HCT116 (cell line): ENCODE results near the gene MPV17L2. TPM values are rescaled to one million over a fixed set of nuclear protein-coding genes. Genes with fewer than 3 reads are reported as not detected.

Source experiments
- ATAC-seq: fragments of 200-7000 bp; cut with Tn5 transposase; 2 replicates; pipeline ENCODE4 v1.9.1; 2020; ENCODE audit warnings: mild to moderate bottlenecking, moderate library complexity
- BruUV-seq: library from RNA; stranded (reverse); fragments of 400-500 nt; replicated peaks from 2 replicates; lab custom pipeline; 2021; lab: Mats Ljungman, UMichigan
- CTCF ChIA-PET: fragments of 300-600 bp; sonication (Branson Sonifier 250); formaldehyde crosslinking; loops from one replicate; lab custom pipeline; 2021; ENCODE audit warnings: antibody characterized with exemption; lab: Charles Lee
- POLR2A ChIA-PET: fragments of 300-600, 350-600 bp; sonication (Branson Sonifier 250); formaldehyde crosslinking; loops from one replicate; lab custom pipeline; 2021; ENCODE audit warnings: antibody characterized with exemption; lab: Charles Lee
- RAD21 ChIA-PET, 2 experiments: fragments of 300-600 bp; sonication (Branson Sonifier 250); formaldehyde crosslinking; loops; one replicate each; lab custom pipeline; 2023; ENCODE audit warnings: low total read pairs in 2 of 2; ENCODE audit not compliant: uncharacterized antibody in 2 of 2, unreplicated experiment in 2 of 2, low non-redundant PET in 1 of 2; lab: Charles Lee
- DNase-seq: peaks from one replicate; pipeline ENCODE4 v3.0.0-alpha.2; 2010; ENCODE audit warnings: low read depth, low spot score
- H2AFZ ChIP-seq: fragments of 200-600 bp; shearing (Covaris generic), sonication (generic); 2 replicates; pipeline ENCODE4 v1.6.1; 2017; ENCODE audit warnings: low read depth, mixed run types, mixed read lengths, antibody characterized with exemption, low read length; ENCODE audit not compliant: poor library complexity, severe bottlenecking
- H3K27ac ChIP-seq: 2 replicates; pipeline ENCODE4 v1.5.1; 2012; ENCODE audit warnings: low read depth, low read length
- H3K27me3 ChIP-seq: fragments of 200-600 bp; sonication (generic); 2 replicates; pipeline ENCODE4 v1.6.1; 2016; ENCODE audit warnings: mixed run types, low read length, mixed read lengths; ENCODE audit not compliant: insufficient read depth
- H3K36me3 ChIP-seq, 2 experiments: fragments of 200-500 bp in 1 of 2; fragments of 200-600 bp in 1 of 2; sonication (Bioruptor generic) in 1 of 2; sonication (generic) in 1 of 2; 2 replicates each; pipeline versions ENCODE4 v1.5.1 to v1.6.1; 2014 to 2016; ENCODE audit warnings: low read length in 2 of 2, inconsistent platforms in 1 of 2, mixed read lengths in 1 of 2, mixed run types in 1 of 2; ENCODE audit not compliant: insufficient read depth in 2 of 2, control insufficient read depth in 1 of 2
- H3K4me1 ChIP-seq, 2 experiments: fragments of 200-600 bp in 1 of 2; sonication (generic) in 1 of 2; 2 replicates each; pipeline versions ENCODE4 v1.5.1 to v1.6.1; 2012 to 2017; ENCODE audit warnings: low read length in 2 of 2, inconsistent platforms in 1 of 2, mild to moderate bottlenecking in 1 of 2, mixed read lengths in 1 of 2, mixed run types in 1 of 2, moderate library complexity in 1 of 2; ENCODE audit not compliant: insufficient read depth in 2 of 2, control insufficient read depth in 1 of 2
- H3K4me2 ChIP-seq: fragments of 200-600 bp; sonication (generic); 2 replicates; pipeline ENCODE4 v1.6.1; 2017; ENCODE audit warnings: mixed run types, low read length, mixed read lengths
- H3K4me3 ChIP-seq, 2 experiments: fragments of 200-600 bp in 1 of 2; sonication (generic) in 1 of 2; replicated peaks in 1 of 2; 2 replicates each; pipeline ENCODE4 v1.5.1; 2011 to 2016; ENCODE audit warnings: low read length in 2 of 2, control low read depth in 1 of 2, low read depth in 1 of 2, mild to moderate bottlenecking in 1 of 2, mixed read lengths in 1 of 2, mixed run types in 1 of 2
- H3K79me2 ChIP-seq: fragments of 200-600 bp; sonication (generic); 2 replicates; pipeline ENCODE4 v1.6.1; 2017; ENCODE audit warnings: mild to moderate bottlenecking, mixed run types, low read length, moderate library complexity, mixed read lengths; ENCODE audit not compliant: insufficient read depth
- H3K9ac ChIP-seq: fragments of 200-600 bp; sonication (generic); 2 replicates; pipeline ENCODE4 v1.6.1; 2016; ENCODE audit warnings: low read length, mixed read lengths
- H3K9me2 ChIP-seq: fragments of 200-600 bp; sonication (generic), shearing (Covaris generic); 2 replicates; pipeline ENCODE4 v1.6.1; 2017; ENCODE audit warnings: mixed run types, mild to moderate bottlenecking, moderate library complexity; ENCODE audit not compliant: insufficient read depth
- H3K9me3 ChIP-seq, 2 experiments: fragments of 200-500 bp in 1 of 2; fragments of 200-600 bp in 1 of 2; sonication (Bioruptor generic) in 1 of 2; sonication (generic) in 1 of 2; 2 replicates each; pipeline ENCODE4 v1.6.1; 2014 to 2017; ENCODE audit warnings: low read length in 2 of 2, mixed read lengths in 2 of 2, inconsistent platforms in 1 of 2, low read depth in 1 of 2, mild to moderate bottlenecking in 1 of 2, mixed run types in 1 of 2, moderate library complexity in 1 of 2; ENCODE audit not compliant: control insufficient read depth in 1 of 2, insufficient read depth in 1 of 2
- H4K20me1 ChIP-seq: fragments of 200-600 bp; sonication (generic), shearing (Covaris generic); 2 replicates; pipeline ENCODE4 v1.6.1; 2017; ENCODE audit warnings: mixed run types, mild to moderate bottlenecking, moderate library complexity; ENCODE audit not compliant: insufficient read depth
- CEBPB ChIP-seq: IDR thresholded peaks from 2 replicates; pipeline ENCODE4 v1.6.1; 2012; ENCODE audit warnings: low read depth
- SIN3A ChIP-seq: IDR thresholded peaks from 2 replicates; pipeline ENCODE4 v1.6.1; 2012; ENCODE audit warnings: low read depth
- SP1 ChIP-seq: IDR thresholded peaks from 2 replicates; pipeline ENCODE4 v1.6.1; 2012; ENCODE audit warnings: low read depth
- ZFX ChIP-seq: fragments of 450-650 bp; IDR thresholded peaks from 2 replicates; pipeline ENCODE4 v1.6.1; 2017
- ZNF274 ChIP-seq: fragments of 200-500 bp; sonication (Bioruptor generic); IDR thresholded peaks from 2 replicates; pipeline ENCODE4 v1.6.1; 2014; ENCODE audit warnings: mild to moderate bottlenecking, low read depth, low read length, inconsistent platforms
- intact Hi-C: fragments of 100-400 bp; cut with micrococcal nuclease; formaldehyde crosslinking; loops from 2 replicates; pipeline ENCODE4 v1.10.0; 2022
- total RNA-seq: library from RNA; stranded (reverse); gene quantifications from one replicate; pipeline ENCODE4 v1.2.1, GENCODE V29; 2021; ENCODE audit not compliant: unreplicated experiment

Gene MPV17L2
- total RNA-seq, 1 experiment from 2014 or later = 18.7 TPM

GRCh38 chr19:18191640-18192062 lies 1.4 kb upstream of the MPV17L2 start:
- peak overlapping the region; percentile 52 to 67 for H3K4me3 ChIP-seq
- peak overlapping the region; percentile 77 for H3K27ac ChIP-seq
- peaks cover 17 to 34% of the 10 kb centered on the region in 2 experiments for H3K4me1 ChIP-seq
- H2AFZ ChIP-seq = no peak overlapping the region
- no peak for ATAC-seq
- no TSS peak for BruUV-seq
- ChIA-PET CTCF (interaction anchor here (1.1 to 2.2 kb wide), 7 partner anchors 12 to 253 kb away, joined by 3 to 12 read pairs (median 5); partner anchors contain the start of gene RAB3A), POLR2A (interaction anchor here (0.6 to 3.0 kb wide), 10 partner anchors 12 to 245 kb away, joined by 3 to 27 read pairs (median 4); partner anchors contain the start of genes JUND and RAB3A), RAD21 (no interaction called here)
- H3K9me2 ChIP-seq = no peaks in the 10 kb centered on the region
- peaks cover 2 to 5% of the 10 kb centered on the region in 2 experiments; a peak in 2 of 4 replicates for H3K36me3 ChIP-seq
- intact Hi-C loops = loop anchor here (1.0 kb wide), 1 partner anchor 83 kb away; the partner anchor contains the start of gene IQCN
- peak overlapping the region; percentile 70 for H3K9ac ChIP-seq
- no peaks in the 10 kb centered on the region; the same call in 1 of the 2 replicates for H4K20me1 ChIP-seq
- no peaks in the 10 kb centered on the region for H3K27me3 ChIP-seq
- TF ChIP-seq SP1 = no peak
- no peak for TF ChIP-seq CEBPB
- 0 out of 2 replicates have a peak, but pooled peaks have one; percentile 15 for TF ChIP-seq SIN3A
- peak overlapping the region; percentile 95 for H3K4me2 ChIP-seq
- H3K9me3 ChIP-seq = no peaks in the 10 kb centered on the region
- peaks cover 10% of the 10 kb centered on the region; the same call in 1 of the 2 replicates for H3K79me2 ChIP-seq
- no peak for DNase-seq

- ChIA-PET CTCF (interaction anchor here (0.9 to 2.2 kb wide), 8 partner anchors 10 to 220 kb away, joined by 3 to 12 read pairs (median 6); partner anchors contain the start of genes PIK3R2 and RAB3A), RAD21 (no interaction called here), POLR2A (interaction anchor here (0.6 to 3.0 kb wide), 8 partner anchors 10 to 87 kb away, joined by 3 to 27 read pairs (median 4); partner anchors contain the start of genes JUND and RAB3A)
- Histone ChIP-seq H3K27me3 (no peaks in the 10 kb centered on the region), H3K36me3 (peaks cover 6 to 9% of the 10 kb centered on the region in 2 experiments; a peak in 3 of 4 replicates), H3K9me3 (no peaks in the 10 kb centered on the region), H3K4me3 (peak overlapping the region; percentile 90 to 93), H3K27ac (peak overlapping the region; percentile 73), H2AFZ (no peak overlapping the region), H3K4me2 (peak overlapping the region; percentile 89), H4K20me1 (no peaks in the 10 kb centered on the region; the same call in 1 of the 2 replicates), H3K79me2 (peaks cover 10% of the 10 kb centered on the region; the same call in 1 of the 2 replicates), H3K4me1 (peaks cover 14 to 26% of the 10 kb centered on the region in 2 experiments), H3K9ac (peak overlapping the region; percentile 92), H3K9me2 (no peaks in the 10 kb centered on the region)
- intact Hi-C loops = no loop called here
- DNase-seq = no peak
- no peak for ATAC-seq
- TF ChIP-seq ZNF274 = no peak
- TF ChIP-seq ZFX = peak; percentile 13; the same call in 1 of the 2 replicates
- TSS peak; percentile 66 for BruUV-seq
Observed at GRCh38 chr19:18193388-18194180, 566 bp downstream of the MPV17L2 start.
